Measurements from ENCODE around the gene GAS2L2.

GRCh38 chr17:35708149-35708548 lies 44.9 kb downstream of the GAS2L2 start:
- no peak for TF ChIP-seq CTCF (IDR thresholded peaks at IDR 0.05)
- TF ChIP-seq SIN3A (IDR thresholded peaks at IDR 0.05; ENCODE audit: borderline replicate concordance, insufficient read depth, low read depth, low read length) = no peak

All from Panc1 (cell line).